ENCODE data around the gene KCNK6.

GRCh38 chr19:38337360-38337653, 17.7 kb downstream of the KCNK6 start:
- TF ChIP-seq CTCF (optimal IDR thresholded peaks at IDR 0.05 in 1 of 3, IDR thresholded peaks at IDR 0.05 in 1 of 3, conservative IDR thresholded peaks at IDR 0.05 in 1 of 3; ENCODE audit: extremely low read depth in 1 of 3, insufficient read depth in 2 of 3, low read length in 3 of 3) (no peak), EZH2 (IDR thresholded peaks at IDR 0.05; ENCODE audit: low read length) (no peak)
